Thoracic aorta (tissue), 2 donors: ENCODE data around the gene ANKRD23. TPM values are rescaled to one million over a fixed set of nuclear protein-coding genes. Genes with fewer than 3 reads are reported as not detected.

ENCODE experiments used
- ATAC-seq: fragments of 150-250 bp; one replicate; pipeline ENCODE4 v1.8.0; 2017; ENCODE audit warnings: low read depth; ENCODE audit not compliant: insufficient number of reproducible peaks, low FRiP score
- DNase-seq: peaks from one replicate; pipeline ENCODE4 v3.0.0-alpha.2; 2020; ENCODE audit warnings: low spot score
- H3K27ac ChIP-seq, 2 donors: fragments of 200-600 bp; sonication (generic); 1 replicate in 1 of 2; 2 replicates in 1 of 2; pipeline ENCODE4 v1.5.1; 2016; ENCODE audit warnings: mild to moderate bottlenecking in 2 of 2, moderate library complexity in 2 of 2
- H3K27me3 ChIP-seq: fragments of 200-600 bp; sonication (generic); replicated peaks from 2 replicates; pipeline ENCODE4 v1.6.0; 2016; ENCODE audit warnings: mild to moderate bottlenecking; ENCODE audit not compliant: insufficient read depth
- H3K36me3 ChIP-seq: fragments of 200-600 bp; sonication (generic); one replicate; pipeline ENCODE4 v1.5.1; 2016
- H3K4me1 ChIP-seq, 2 donors: fragments of 200-600 bp; sonication (generic); 1 replicate in 1 of 2; 2 replicates in 1 of 2; pipeline versions ENCODE4 v1.5.1 to v1.6.0; 2016; ENCODE audit warnings: low read depth in 2 of 2, mild to moderate bottlenecking in 1 of 2; ENCODE audit not compliant: control insufficient read depth in 1 of 2
- H3K4me3 ChIP-seq: fragments of 200-600 bp; sonication (generic); 2 replicates; pipeline ENCODE4 v1.5.1; 2016; ENCODE audit warnings: mild to moderate bottlenecking
- H3K9me3 ChIP-seq: fragments of 200-600 bp; sonication (generic); 2 replicates; pipeline ENCODE4 v1.5.1; 2016
- total RNA-seq, 2 donors: library from RNA; depleted of rRNA; stranded (reverse); fragments of >200 nt; gene quantifications; one replicate each; pipeline versions ENCODE4 v1.1.0 to v1.2.3, GENCODE V29; 2016
- TF ChIP-seq, protein P1 (sequence below): fragments of 200-600 bp; sonication (generic); IDR thresholded peaks from one replicate; pipeline ENCODE4 v1.5.1; 2019; ENCODE audit warnings: antibody characterized with exemption

Gene ANKRD23
- total RNA-seq, 2 donors from 2014 or later = 6.0 to 8.4 TPM

DNA sequence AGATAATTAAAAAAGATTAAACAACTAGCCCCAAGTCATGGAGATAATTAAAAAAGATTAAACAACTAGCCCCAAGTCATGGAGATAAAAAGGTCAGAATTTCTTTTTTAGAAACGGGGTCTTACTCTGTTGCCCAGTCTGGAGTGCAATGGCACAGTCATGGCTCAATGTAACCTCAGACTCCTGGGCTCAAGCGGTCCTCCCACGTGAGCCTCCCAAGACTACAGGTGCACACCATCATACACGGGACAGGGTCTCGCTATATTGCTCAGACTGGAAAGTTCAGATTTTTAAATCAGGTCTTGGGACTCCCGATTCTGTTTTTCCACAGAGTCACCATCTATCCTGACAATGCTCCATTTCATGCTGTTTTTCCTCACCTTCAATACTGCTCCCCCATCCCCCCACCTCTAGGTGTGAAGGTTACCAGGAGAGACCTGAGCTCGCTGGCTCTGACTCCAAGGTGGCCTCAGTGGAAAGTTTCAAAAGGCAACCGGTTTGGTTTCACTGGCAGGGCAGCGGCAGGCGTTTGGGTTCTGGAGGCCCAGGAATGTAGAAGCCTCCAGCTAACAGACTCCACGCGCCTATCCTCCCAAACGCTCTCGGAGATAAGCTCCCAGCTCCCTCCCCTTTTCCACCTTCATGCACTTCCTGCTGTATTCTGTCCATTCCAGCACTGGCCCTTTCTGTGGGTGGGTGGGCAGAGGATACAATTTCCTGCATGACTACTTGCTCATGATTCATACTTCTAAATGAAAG lies 28.9 kb upstream of the ANKRD23 start:
- TF ChIP-seq, protein P1, sequence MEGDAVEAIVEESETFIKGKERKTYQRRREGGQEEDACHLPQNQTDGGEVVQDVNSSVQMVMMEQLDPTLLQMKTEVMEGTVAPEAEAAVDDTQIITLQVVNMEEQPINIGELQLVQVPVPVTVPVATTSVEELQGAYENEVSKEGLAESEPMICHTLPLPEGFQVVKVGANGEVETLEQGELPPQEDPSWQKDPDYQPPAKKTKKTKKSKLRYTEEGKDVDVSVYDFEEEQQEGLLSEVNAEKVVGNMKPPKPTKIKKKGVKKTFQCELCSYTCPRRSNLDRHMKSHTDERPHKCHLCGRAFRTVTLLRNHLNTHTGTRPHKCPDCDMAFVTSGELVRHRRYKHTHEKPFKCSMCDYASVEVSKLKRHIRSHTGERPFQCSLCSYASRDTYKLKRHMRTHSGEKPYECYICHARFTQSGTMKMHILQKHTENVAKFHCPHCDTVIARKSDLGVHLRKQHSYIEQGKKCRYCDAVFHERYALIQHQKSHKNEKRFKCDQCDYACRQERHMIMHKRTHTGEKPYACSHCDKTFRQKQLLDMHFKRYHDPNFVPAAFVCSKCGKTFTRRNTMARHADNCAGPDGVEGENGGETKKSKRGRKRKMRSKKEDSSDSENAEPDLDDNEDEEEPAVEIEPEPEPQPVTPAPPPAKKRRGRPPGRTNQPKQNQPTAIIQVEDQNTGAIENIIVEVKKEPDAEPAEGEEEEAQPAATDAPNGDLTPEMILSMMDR = no peak
- Histone ChIP-seq H3K36me3 (no peaks in the 10 kb centered on the region), H3K9me3 (no peaks in the 10 kb centered on the region), H3K4me3 (no peak overlapping the region), H3K4me1 (peaks cover 19 to 35% of the 10 kb centered on the region in 2 donors), H3K27ac (peak overlapping the region; percentile 44 to 47), H3K27me3 (no peaks in the 10 kb centered on the region)
- DNase-seq (no peak), ATAC-seq (no peak)

DNA sequence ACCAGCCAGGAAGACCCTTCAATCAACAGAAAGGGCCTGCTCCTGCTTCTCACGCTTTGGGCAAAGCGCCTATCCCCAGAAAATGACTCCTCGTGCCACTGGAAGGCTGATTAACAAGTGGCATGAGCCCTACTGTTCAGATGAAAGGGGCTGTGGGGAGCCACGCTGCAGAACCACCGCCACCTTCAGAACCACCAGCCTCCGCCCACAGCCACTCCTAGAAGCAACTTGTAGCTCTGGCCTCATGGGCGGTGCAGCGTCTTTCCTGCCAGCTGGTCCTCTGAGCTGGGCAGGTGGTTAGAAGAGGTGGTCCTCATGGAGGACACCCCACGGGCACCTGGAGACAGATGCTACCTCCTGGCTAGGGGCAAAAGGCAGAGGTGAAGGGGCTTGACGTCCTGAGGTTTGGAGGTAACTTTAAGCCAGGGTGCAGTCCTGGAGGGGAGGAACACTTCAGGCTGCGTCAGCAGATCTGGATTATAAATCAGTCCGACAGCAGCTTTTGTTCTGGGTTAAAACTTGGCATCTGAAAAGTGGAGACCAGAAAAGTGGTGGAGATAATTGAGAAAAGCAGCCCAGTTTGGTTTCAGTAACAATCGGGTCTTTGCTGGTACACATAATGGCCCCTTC lies 26.9 kb upstream of the ANKRD23 start:
- H3K9me3 ChIP-seq = no peaks in the 10 kb centered on the region

DNA sequence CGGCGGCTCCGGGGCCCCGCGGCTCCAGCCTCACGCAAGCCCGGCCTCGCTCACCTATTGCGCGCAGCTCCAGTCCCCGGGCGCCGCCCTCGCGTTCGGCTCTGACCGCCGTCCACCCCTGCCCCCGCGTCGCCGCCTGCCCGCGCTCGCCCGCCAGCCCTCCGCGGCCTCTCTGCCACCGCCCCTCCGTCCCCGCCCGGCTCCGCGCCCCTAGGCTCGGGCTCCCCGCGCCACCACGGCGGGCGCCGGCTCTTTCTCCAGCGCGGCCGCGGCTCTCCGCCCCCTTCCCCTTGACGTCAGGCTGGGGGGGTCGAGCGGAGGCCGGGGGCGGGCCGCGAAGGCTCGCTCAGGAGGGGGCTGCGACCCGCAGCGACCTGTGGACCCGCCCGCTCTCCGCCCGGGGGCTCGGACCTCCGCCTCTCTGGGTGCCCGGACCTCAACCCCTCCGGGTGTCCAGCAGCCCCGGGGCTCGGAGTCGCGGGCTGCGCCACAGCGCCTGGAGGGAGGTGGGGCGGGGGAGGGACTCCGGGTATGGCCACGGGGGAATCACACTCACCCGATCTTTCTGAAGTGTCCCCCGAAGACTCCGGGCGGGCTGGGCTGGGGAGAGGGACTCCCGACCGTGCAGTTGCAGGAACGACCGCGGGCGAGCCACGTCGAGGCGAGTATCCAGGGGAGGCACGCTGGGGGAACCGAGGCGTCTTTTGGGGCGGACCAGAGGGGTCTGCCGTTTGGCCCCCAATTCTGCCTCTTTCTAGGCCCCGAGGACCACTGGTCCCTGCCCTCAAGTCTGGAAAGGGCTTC lies 26.2 kb upstream of the ANKRD23 start, which contains the start of gene SEMA4C:
Gene SEMA4C, minus strand, starts transcription at position 259 of the 804 bp plus-strand sequence. CDS start 2,194 bp downstream, outside the sequence.
- ATAC-seq (peak; percentile 25), DNase-seq (no peak)
- no peaks in the 10 kb centered on the region for H3K9me3 ChIP-seq
- H3K27ac ChIP-seq = peak within 1 kb of the TSS; percentile 97 to 99
- peak within 1 kb of the TSS; percentile 97 for H3K4me3 ChIP-seq
- TF ChIP-seq, protein P1 = no peak
- H3K27me3 ChIP-seq = no peaks in the 10 kb centered on the region
- H3K36me3 ChIP-seq = peaks cover 22% of the 10 kb centered on the region
- H3K4me1 ChIP-seq = peaks cover 33 to 56% of the 10 kb centered on the region in 2 donors

More for the DNA sequence above, 26.9 kb upstream of the ANKRD23 start:
- Histone ChIP-seq H3K4me1 (peaks cover 33 to 55% of the 10 kb centered on the region in 2 donors), H3K4me3 (peak overlapping the region; percentile 97), H3K36me3 (peaks cover 16% of the 10 kb centered on the region), H3K27ac (peak overlapping the region; percentile 97 to 99), H3K27me3 (no peaks in the 10 kb centered on the region)
- TF ChIP-seq, protein P1 = no peak
- ATAC-seq = no peak
- DNase-seq = no peak

DNA sequence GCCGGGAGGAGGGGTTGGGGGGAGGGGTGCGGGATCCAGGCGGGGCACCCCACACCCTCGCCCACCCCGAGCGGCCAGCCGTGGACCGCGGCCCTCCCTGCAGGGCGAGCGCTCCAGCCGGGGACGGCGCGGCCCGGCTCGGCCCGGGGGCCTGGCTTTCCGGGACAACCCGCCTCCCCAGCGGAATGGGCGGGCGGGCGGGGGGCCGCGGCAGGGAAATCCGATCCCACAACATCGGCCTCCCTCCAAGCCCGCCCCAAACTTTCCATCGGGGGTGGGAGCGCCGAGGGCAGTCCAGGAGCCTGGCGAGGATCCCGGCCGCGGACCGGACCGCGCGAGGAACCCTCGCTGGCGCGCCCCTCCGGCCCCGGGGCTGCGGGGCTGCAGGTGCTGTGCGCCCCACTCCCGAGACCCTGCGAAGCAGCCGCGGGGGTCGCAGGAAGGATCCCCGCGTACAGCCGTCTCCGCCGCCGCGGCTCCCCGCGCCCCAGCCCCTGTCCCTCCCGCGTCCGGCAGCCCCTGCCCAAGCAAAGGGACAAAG lies 25.5 kb upstream of the ANKRD23 start:
- peaks cover 29% of the 10 kb centered on the region for H3K36me3 ChIP-seq
- H3K4me1 ChIP-seq = peaks cover 33 to 56% of the 10 kb centered on the region in 2 donors
- H3K27ac ChIP-seq = peak overlapping the region; percentile 97 to 99
- H3K9me3 ChIP-seq = no peaks in the 10 kb centered on the region
- ATAC-seq (peak; percentile 44), DNase-seq (no peak)
- peak overlapping the region; percentile 97 for H3K4me3 ChIP-seq
- TF ChIP-seq, protein P1 = peak; percentile 6
- H3K27me3 ChIP-seq = no peaks in the 10 kb centered on the region
